ENCODE measurements around the gene SCRT2. TPM values are rescaled to one million over a fixed set of nuclear protein-coding genes. Genes with fewer than 3 reads are reported as not detected.
"Not testable (repeated sequence)": the region's sequence is repeated elsewhere in the genome, so short reads cannot be mapped to it uniquely, and the experiment has no call there.

The SCRT2 gene
- total RNA-seq, 1 donor from 2014 or later, result not detected

- no peak for DNase-seq
These were observed 26.0 kb upstream of the SCRT2 start for GRCh38 chr20:701401-702129.

- DNase-seq, result no peak
These were observed 24.3 kb upstream of the SCRT2 start for GRCh38 chr20:699811-700338.

DNA sequence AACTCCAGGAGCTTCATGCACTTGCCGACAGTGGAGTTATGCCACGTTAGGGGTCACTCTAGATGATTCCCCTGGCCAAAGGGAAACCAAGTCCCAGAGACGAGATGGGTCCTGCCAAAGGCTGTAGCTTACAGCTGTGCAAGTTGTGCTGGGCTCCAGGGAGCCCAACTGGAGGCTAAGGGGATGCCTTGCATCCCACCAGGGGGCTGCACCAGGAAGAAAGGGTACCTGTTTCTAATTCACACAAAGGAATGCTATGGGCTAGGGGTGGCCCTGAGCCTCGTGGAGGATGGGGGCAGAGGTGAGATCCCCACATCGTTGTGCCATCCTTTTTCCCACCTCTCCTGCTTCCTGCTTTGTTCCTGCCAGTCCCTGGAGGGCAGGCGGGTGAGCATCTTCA is 23.7 kb upstream of the SCRT2 start:
- no peak for DNase-seq

GRCh38 chr20:698276-698675 is 22.7 kb upstream of the SCRT2 start:
- no peak for DNase-seq

DNA sequence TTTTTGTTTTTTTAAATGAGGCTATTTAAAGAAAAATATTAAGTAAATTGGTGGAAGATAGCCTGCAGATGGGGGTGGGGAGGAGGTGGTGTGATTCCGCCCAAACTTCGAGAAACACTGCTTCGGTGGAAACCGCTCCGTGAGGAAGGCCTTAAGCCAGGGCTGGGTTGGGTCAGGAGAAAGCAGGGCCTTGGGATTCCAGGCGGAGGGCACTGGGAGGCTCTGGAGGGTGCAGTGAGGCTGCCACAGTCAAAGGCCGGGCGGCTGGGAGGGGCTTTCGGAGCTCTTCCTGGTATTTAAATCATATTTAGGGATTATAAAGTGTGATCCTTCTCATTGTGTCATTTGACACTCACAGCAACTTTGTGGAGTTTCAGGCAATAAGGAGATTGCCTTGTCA is 22.2 kb upstream of the SCRT2 start:
- no peak for DNase-seq

GRCh38 chr20:695165-695866 is 19.7 kb upstream of the SCRT2 start:
- no peak for DNase-seq

DNA sequence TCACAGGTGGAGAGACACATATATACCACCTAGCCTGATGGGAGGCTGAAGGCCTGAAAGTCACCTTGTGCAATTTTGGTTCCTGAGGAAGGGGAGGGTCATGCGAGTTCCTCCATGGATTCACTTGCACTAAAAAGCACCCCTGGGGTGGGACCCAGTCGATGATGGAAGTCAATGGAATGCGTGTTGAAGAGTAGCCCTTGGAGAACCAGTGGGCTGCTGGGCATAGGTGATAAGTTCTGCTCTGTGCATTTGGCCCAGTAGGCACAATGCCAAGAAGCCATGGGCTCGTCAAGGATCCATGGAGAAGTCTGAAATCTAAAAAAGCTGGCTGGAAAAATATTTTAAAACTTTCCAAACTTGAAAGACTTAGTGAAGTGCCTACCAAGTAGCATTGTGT is 18.9 kb upstream of the SCRT2 start:
- DNase-seq, result no peak

DNA sequence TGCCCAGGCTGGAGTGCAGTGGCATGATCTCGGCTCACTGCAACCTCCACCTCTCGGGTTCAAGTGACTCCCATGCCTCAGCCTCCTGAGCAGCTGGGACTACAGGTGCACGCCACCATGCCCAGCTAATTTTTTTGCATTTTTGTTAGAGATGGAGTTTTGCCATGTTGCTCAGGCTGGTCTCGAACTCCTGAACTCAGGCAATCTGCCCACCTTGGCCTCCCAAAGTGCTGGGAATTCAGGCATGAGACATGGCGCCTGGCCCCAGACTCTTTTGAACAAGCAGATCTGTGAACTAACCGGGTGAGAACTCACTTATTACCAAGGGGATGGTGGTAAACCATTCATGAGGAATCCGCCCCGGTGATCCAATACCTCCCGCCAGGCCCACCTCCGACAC is 18.2 kb upstream of the SCRT2 start:
- DNase-seq, result not testable (repeated sequence)

- DNase-seq, result no peak
These were observed 16.4 kb upstream of the SCRT2 start for GRCh38 chr20:692044-692443.

- DNase-seq, result no peak
These were observed 14.3 kb upstream of the SCRT2 start for GRCh38 chr20:689947-690346.

- no peak for DNase-seq
These were observed 13.7 kb upstream of the SCRT2 start for GRCh38 chr20:689348-689747.

GRCh38 chr20:688809-689212 is 13.2 kb upstream of the SCRT2 start:
- DNase-seq, result no peak

DNA sequence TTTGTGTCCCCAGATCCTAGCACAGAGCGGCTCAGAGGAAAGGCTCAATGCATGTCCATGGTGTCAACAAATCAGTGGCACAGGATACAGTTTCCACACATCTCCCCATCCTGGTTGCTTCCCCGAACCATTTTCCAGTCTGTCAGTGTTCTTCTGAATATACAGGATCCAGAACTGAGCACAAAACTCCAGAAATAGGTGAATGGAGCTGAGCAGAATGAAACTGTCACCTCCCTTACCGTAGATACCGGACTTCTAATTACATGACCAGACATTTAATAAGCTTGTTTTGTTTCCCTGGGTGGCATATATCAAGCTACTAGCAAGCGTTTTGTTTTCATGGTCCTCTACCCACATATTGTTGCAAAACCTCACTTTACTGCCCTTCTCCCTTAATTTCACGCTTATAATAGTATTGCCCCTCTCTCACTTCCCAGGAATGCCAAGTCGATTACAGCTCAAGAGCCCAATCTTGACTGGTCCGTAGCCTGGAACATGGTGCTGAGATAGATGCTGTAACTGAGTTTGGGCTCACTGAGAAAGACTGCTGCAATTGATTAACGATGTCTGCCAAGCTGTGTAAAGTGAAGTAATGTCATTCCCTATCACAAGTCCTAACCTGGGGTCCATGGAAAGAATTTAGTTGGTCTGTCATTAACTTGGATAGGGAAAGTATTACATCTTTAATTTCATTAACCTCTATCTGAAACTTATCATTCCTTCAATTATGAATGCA is 12.0 kb upstream of the SCRT2 start:
- DNase-seq, result no peak

- no peak for DNase-seq
These were observed 9.2 kb upstream of the SCRT2 start for GRCh38 chr20:684676-685319.

GRCh38 chr20:682123-682522 is 6.5 kb upstream of the SCRT2 start:
- DNase-seq, result no peak

- no peak for DNase-seq
These were observed 5.1 kb upstream of the SCRT2 start for GRCh38 chr20:680638-681187.

DNA sequence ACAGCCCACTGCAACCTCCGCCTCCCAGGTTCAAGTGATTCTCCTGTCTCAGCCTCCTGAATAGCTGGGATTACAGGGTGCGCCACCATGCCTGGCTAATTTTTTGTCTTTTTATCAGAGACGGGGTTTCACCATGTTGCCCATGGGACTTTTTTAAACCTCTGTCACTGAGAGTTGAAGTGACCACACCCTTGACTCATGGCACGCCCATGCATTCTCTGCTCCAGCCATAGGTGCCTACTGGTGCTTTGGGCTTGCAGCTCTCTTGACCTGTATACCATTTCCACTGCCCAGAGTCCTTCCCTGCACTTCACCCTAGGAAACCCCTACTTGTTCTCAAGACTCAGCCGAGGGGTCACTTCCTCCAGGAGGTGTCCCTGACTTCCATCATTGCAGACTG is 2.4 kb upstream of the SCRT2 start:
- DNase-seq, result no peak

- no peak for DNase-seq
These were observed 1.4 kb upstream of the SCRT2 start for GRCh38 chr20:676967-677366.

- no peak for DNase-seq
These were observed 824 bp upstream of the SCRT2 start for GRCh38 chr20:676315-676937.

GRCh38 chr20:675033-675452 is 559 bp downstream of the SCRT2 start:
- no peak for DNase-seq

DNA sequence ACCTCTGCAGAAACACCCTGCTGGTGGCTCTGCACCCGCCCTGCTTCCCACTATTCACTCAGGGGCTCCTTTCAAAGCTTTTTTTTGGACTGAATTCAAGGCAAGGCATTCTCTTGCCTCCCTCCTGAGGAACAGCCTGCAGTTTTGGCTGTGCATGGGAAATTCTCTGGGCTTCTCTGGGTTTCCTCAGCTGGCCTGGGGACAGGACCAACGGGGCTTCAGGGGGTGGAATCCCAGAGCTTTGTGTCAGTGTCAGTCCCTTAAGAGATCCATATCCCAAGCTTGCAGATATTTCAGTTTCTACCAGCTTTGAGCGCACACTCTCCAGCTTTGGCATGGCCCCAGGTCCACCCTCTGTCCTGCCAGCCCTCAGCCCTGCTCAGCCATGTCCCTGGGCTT is 2.0 kb downstream of the SCRT2 start:
- DNase-seq, result no peak

All from skin of body (tissue), 2 donors.